ENCODE results near the gene OPRL1.
"Not testable (repeated sequence)": the region's sequence is repeated elsewhere in the genome, so short reads cannot be mapped to it uniquely, and the experiment has no call there.

The OPRL1 gene

GRCh38 chr20:64106435-64106961, 26.6 kb downstream of the OPRL1 start:
- no peak for DNase-seq

GRCh38 chr20:64106981-64107735, 27.3 kb downstream of the OPRL1 start, which contains the start of gene NPBWR2:
TSS of gene NPBWR2 (minus strand) at chr20:64107565. CDS start at chr20:64106831, 734 bp downstream.
- DNase-seq = no peak

- DNase-seq = no peak
Observed at GRCh38 chr20:64107736-64108457, 28.0 kb downstream of the OPRL1 start.

- no peak for DNase-seq
Observed at GRCh38 chr20:64108731-64109681, 29.1 kb downstream of the OPRL1 start.

- DNase-seq = no peak
Observed at GRCh38 chr20:64109831-64110391, 30.0 kb downstream of the OPRL1 start.

- DNase-seq = no peak
Observed at GRCh38 chr20:64110411-64111068, 30.7 kb downstream of the OPRL1 start.

GRCh38 chr20:64111841-64112641, 32.2 kb downstream of the OPRL1 start:
- no peak for DNase-seq

- no peak for DNase-seq
Observed at GRCh38 chr20:64112691-64113443, 33.0 kb downstream of the OPRL1 start.

- DNase-seq = no peak
Observed at GRCh38 chr20:64113444-64113775, 33.5 kb downstream of the OPRL1 start.

GRCh38 chr20:64113796-64114355, 34.0 kb downstream of the OPRL1 start:
- DNase-seq = no peak

GRCh38 chr20:64114356-64114971, 34.6 kb downstream of the OPRL1 start:
- no peak for DNase-seq

GRCh38 chr20:64115171-64115911, 35.5 kb downstream of the OPRL1 start:
- DNase-seq = no peak

GRCh38 chr20:64116016-64116415, 36.1 kb downstream of the OPRL1 start:
- DNase-seq = no peak

GRCh38 chr20:64116541-64117431, 36.9 kb downstream of the OPRL1 start:
- DNase-seq = no peak

- not testable (repeated sequence) for DNase-seq
Observed at GRCh38 chr20:64117432-64117777, 37.5 kb downstream of the OPRL1 start.

- DNase-seq = no peak
Observed at GRCh38 chr20:64119301-64119680, 39.4 kb downstream of the OPRL1 start.

- DNase-seq = no peak
Observed at GRCh38 chr20:64119681-64120341, 39.9 kb downstream of the OPRL1 start.
